Loucy (cell line): ENCODE data around the gene PTGFRN.

ENCODE experiments used
- EZH2phosphoT487 ChIP-seq: fragments of 200-600 bp; IDR thresholded peaks from 2 replicates; pipeline ENCODE4 v1.6.1; 2018; ENCODE audit warnings: antibody characterized with exemption, mild to moderate bottlenecking, moderate library complexity, borderline replicate concordance
- TF ChIP-seq, protein P1 (sequence below): fragments of 200-600 bp; sonication (generic); conservative IDR thresholded peaks from 2 replicates; pipeline ENCODE4 v1.5.1; 2014; ENCODE audit warnings: mild to moderate bottlenecking, antibody characterized with exemption, low read length

GRCh38 chr1:116952738-116953275 is 43.1 kb downstream of the PTGFRN start:
- TF ChIP-seq, protein P1, sequence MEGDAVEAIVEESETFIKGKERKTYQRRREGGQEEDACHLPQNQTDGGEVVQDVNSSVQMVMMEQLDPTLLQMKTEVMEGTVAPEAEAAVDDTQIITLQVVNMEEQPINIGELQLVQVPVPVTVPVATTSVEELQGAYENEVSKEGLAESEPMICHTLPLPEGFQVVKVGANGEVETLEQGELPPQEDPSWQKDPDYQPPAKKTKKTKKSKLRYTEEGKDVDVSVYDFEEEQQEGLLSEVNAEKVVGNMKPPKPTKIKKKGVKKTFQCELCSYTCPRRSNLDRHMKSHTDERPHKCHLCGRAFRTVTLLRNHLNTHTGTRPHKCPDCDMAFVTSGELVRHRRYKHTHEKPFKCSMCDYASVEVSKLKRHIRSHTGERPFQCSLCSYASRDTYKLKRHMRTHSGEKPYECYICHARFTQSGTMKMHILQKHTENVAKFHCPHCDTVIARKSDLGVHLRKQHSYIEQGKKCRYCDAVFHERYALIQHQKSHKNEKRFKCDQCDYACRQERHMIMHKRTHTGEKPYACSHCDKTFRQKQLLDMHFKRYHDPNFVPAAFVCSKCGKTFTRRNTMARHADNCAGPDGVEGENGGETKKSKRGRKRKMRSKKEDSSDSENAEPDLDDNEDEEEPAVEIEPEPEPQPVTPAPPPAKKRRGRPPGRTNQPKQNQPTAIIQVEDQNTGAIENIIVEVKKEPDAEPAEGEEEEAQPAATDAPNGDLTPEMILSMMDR, result no peak
- TF ChIP-seq EZH2phosphoT487, result no peak
